SU-DHL-6 (cell line): ENCODE measurements around the gene EML1.

ENCODE experiments used
- CTCF ChIP-seq: fragments of 200-600 bp; sonication (generic); IDR thresholded peaks from one replicate; pipeline ENCODE4 v1.5.1; 2017; ENCODE audit warnings: antibody characterized with exemption, mild to moderate bottlenecking, low read length, moderate library complexity; ENCODE audit not compliant: insufficient read depth, poor library complexity, severe bottlenecking
- EZH2phosphoT487 ChIP-seq: fragments of 200-600 bp; sonication (generic), shearing (Covaris generic); conservative IDR thresholded peaks from 2 replicates; pipeline ENCODE4 v1.6.1; 2018; ENCODE audit warnings: mild to moderate bottlenecking, antibody characterized with exemption, low read length, moderate library complexity, mixed read lengths

- TF ChIP-seq CTCF = no peak
- TF ChIP-seq EZH2phosphoT487 = no peak
Observed at GRCh38 chr14:99853206-99853605, 60.0 kb downstream of the EML1 start.
